HG03025 (cell line): ENCODE measurements around the gene RAP1GDS1.
"Not testable (repeated sequence)": the region's sequence is repeated elsewhere in the genome, so short reads cannot be mapped to it uniquely, and the experiment has no call there.

Experiments used
- ATAC-seq: cut with Tn5 transposase; IDR thresholded peaks from one replicate; pipeline ENCODE4 v1.9.1; 2021; ENCODE audit warnings: mild to moderate bottlenecking, moderate library complexity; ENCODE audit not compliant: unreplicated experiment, low FRiP score

RAP1GDS1 gene

GRCh38 chr4:98343626-98344025, 82.4 kb downstream of the RAP1GDS1 start:
- no peak for ATAC-seq

GRCh38 chr4:98345838-98346237, 84.7 kb downstream of the RAP1GDS1 start:
- ATAC-seq = no peak

GRCh38 chr4:98352396-98352795, 91.2 kb downstream of the RAP1GDS1 start:
- ATAC-seq = no peak

GRCh38 chr4:98352940-98353339, 91.8 kb downstream of the RAP1GDS1 start:
- no peak for ATAC-seq

- no peak for ATAC-seq
These were observed 97.6 kb downstream of the RAP1GDS1 start for GRCh38 chr4:98358630-98359248.

- ATAC-seq = no peak
These were observed 98.5 kb downstream of the RAP1GDS1 start for GRCh38 chr4:98359646-98360045.

- ATAC-seq = no peak
These were observed 102.2 kb downstream of the RAP1GDS1 start for GRCh38 chr4:98363431-98363830.

- ATAC-seq = not testable (repeated sequence)
These were observed 105.1 kb downstream of the RAP1GDS1 start for GRCh38 chr4:98366275-98366674.

- ATAC-seq = not testable (repeated sequence)
These were observed 106.8 kb downstream of the RAP1GDS1 start for GRCh38 chr4:98368000-98368399.

GRCh38 chr4:98369322-98369721, 108.1 kb downstream of the RAP1GDS1 start:
- ATAC-seq = no peak

GRCh38 chr4:98374643-98375042, 113.5 kb downstream of the RAP1GDS1 start:
- ATAC-seq = no peak

- ATAC-seq = no peak
These were observed 116.4 kb downstream of the RAP1GDS1 start for GRCh38 chr4:98377559-98377958.

- ATAC-seq = no peak
These were observed 120.1 kb downstream of the RAP1GDS1 start for GRCh38 chr4:98381306-98381705.

GRCh38 chr4:98383431-98384106, 122.4 kb downstream of the RAP1GDS1 start:
- no peak for ATAC-seq

- no peak for ATAC-seq
These were observed 124.6 kb downstream of the RAP1GDS1 start for GRCh38 chr4:98385831-98386230.

- no peak for ATAC-seq
These were observed 126.3 kb downstream of the RAP1GDS1 start for GRCh38 chr4:98387345-98388026.

GRCh38 chr4:98394134-98394533, 132.9 kb downstream of the RAP1GDS1 start:
- no peak for ATAC-seq

GRCh38 chr4:98399915-98400314, 138.7 kb downstream of the RAP1GDS1 start:
- ATAC-seq = no peak

- ATAC-seq = no peak
These were observed 145.6 kb downstream of the RAP1GDS1 start for GRCh38 chr4:98406819-98407218.

GRCh38 chr4:98411731-98412130, 150.5 kb downstream of the RAP1GDS1 start:
- no peak for ATAC-seq

- no peak for ATAC-seq
These were observed 155.7 kb downstream of the RAP1GDS1 start for GRCh38 chr4:98416844-98417243.

GRCh38 chr4:98420151-98420550, 159.0 kb downstream of the RAP1GDS1 start:
- ATAC-seq = not testable (repeated sequence)
